ENCODE data around the gene CCT6B. TPM values are rescaled to one million over a fixed set of nuclear protein-coding genes. Genes with fewer than 3 reads are reported as not detected.

The CCT6B gene
- total RNA-seq, 8 experiments from 2014 or later = 2.1 to 9.0 (median 3.2) TPM

Other genes starting within 250 kb of the CCT6B start
- gene ZNF830, start 80 bp upstream of the CCT6B start, total RNA-seq = 10 to 100 TPM; 15.8 to 24.7 (median 19.2) TPM
- 10 to 100 TPM; 10.1 to 58.3 (median 31.0) TPM for gene LIG3, start 19.1 kb upstream of the CCT6B start, total RNA-seq
- 10 to 100 TPM in 5 of 8 experiments, 1 to 10 TPM in 3; 6.5 to 47.4 (median 11.4) TPM for gene RFFL, start 102.2 kb upstream of the CCT6B start, total RNA-seq
- 10 to 100 TPM in 3 of 8 experiments, 1 to 10 TPM in 5; 6.5 to 16.7 (median 8.3) TPM for gene RAD51D, start 158.4 kb upstream of the CCT6B start, total RNA-seq
- gene FNDC8, start 160.2 kb upstream of the CCT6B start, total RNA-seq = under 1 TPM in 1 of 8 experiments, not detected in 7; 0.20 TPM
- gene NLE1, start 180.8 kb upstream of the CCT6B start, total RNA-seq = 10 to 100 TPM; 13.0 to 29.8 (median 19.7) TPM
- gene UNC45B, start 186.4 kb upstream of the CCT6B start, total RNA-seq = under 1 TPM in 5 of 8 experiments, not detected in 3; 0.05 to 0.54 (median 0.19) TPM
- under 1 TPM in 5 of 8 experiments, not detected in 3; 0.15 to 0.81 (median 0.18) TPM for gene SLC35G3, start 232.9 kb upstream of the CCT6B start, total RNA-seq

Data from motor neuron (in vitro differentiated cells).